GM21381 (cell line): ENCODE measurements around the gene THBD.

ENCODE experiments used
- ATAC-seq: cut with Tn5 transposase; IDR thresholded peaks from one replicate; pipeline ENCODE4 v1.9.1; 2021; ENCODE audit warnings: mild to moderate bottlenecking, moderate library complexity; ENCODE audit not compliant: unreplicated experiment

The THBD gene

GRCh38 chr20:23063581-23063980, 14.1 kb upstream of the THBD start:
- ATAC-seq = no peak

DNA sequence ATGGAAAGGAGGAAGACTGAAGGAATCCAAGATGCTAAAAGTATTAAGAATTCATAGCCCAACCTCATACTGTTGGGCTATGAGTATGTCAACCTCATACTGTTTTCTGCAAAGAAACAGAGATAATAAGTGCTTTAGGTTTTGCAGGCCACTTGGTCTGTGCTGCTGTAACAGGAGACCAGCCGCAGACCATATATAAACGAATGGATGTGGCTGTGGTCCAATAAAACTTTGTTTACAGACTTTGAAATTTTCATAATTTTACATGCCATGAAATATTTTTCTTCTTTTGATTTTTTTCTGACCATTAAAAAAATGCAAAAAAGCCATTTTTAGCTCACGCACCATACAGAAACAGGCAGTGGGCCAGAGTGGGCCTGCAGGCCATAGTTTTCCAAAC, 13.7 kb upstream of the THBD start:
- no peak for ATAC-seq

- no peak for ATAC-seq
Observed at GRCh38 chr20:23062632-23063031, 13.2 kb upstream of the THBD start.

GRCh38 chr20:23061734-23062561, 12.5 kb upstream of the THBD start:
- no peak for ATAC-seq

DNA sequence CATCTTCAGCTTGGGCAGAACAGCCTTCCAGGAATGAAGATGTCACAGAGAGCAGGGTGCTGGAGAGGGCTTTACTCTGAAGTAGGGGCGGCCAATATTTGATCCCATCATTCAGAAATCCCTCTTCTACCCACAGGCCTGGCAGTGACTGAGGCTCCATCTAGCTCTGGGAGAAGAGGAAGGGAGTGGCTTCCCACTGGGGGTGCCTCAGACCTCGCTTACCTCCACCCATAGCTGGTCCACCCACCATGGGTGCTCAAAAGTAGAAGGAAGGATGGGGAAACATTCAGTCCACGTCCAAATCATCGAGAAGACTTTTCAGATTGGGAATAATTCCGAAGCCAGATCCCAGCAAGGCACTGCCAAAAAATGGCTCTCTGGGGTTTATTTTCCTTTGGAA, 11.8 kb upstream of the THBD start:
- no peak for ATAC-seq

- no peak for ATAC-seq
Observed at GRCh38 chr20:23060629-23061028, 11.2 kb upstream of the THBD start.

GRCh38 chr20:23059846-23060245, 10.4 kb upstream of the THBD start:
- no peak for ATAC-seq

- ATAC-seq = no peak
Observed at GRCh38 chr20:23059001-23059400, 9.5 kb upstream of the THBD start.

- no peak for ATAC-seq
Observed at GRCh38 chr20:23058240-23058639, 8.8 kb upstream of the THBD start.

GRCh38 chr20:23052904-23053303, 3.4 kb upstream of the THBD start:
- ATAC-seq = no peak

GRCh38 chr20:23050847-23051627, 1.6 kb upstream of the THBD start:
- no peak for ATAC-seq

GRCh38 chr20:23050076-23050838, 785 bp upstream of the THBD start:
- ATAC-seq = no peak

DNA sequence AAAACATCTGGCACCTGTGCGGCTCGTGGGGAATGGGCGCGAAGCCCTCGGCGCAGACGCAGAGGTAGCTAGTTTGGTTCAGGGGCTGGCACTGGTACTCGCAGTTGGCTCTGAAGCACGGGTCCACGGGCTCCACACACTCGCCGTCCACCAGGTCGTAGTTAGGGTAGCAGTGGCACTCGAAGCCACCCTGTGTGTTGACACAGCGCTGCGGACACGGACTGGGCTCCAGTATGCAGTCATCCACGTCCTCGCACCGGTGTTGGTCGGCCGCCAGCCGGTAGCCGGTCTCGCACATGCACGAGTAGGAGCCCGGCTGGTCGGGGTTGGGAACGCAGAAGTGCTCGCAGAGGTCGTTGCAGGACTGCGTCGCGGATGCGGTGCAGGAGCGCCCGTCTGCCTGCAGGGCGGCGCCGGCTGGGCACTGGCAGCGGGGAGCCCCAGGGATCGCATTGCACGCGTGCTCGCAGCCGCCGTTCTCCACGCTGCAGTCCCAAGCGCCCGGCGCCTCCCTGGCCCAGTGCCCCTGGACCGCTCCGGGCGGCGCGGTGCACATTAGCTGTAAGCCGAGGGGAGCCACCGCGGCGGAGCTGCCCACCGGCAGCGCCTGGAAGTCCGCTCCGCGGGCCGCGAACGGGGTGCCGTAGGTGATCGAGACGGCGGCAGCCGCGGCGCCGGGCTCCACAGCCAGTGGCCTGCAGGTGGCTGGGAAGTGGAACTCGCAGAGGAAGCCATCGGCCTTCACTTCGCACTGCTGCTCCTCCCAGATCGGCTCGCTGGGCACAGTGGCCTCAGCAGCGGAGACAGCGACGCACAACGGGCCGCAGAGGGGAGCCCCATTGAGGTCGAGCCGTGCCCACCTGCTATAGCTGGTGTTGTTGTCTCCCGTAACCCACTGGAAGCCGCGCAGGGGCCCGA, 930 bp downstream of the THBD start:
- no peak for ATAC-seq

DNA sequence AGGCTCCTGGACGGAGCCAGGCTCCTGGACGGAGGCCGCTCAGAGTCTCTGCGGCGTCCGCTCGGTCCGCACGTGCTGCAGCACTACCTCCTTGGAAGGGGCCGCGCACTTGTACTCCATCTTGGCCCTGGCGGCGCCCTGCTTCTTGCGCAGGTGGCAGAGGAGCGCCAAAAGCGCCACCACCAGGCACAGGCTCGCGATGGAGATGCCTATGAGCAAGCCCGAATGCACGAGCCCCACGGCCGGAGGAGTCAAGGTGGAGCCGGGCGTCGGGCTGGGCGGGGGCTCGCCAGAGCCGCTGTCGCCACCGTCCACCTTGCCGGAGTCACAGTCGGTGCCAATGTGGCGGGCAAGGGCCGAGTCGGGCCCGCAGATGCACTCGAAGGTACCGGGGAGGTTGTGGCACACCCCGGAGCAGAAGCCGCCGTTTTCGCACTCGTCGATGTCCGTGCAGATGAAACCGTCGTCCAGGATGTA, 1.7 kb downstream of the THBD start:
- no peak for ATAC-seq

GRCh38 chr20:23047001-23047737, 2.3 kb downstream of the THBD start:
- ATAC-seq = no peak

- no peak for ATAC-seq
Observed at GRCh38 chr20:23046431-23046830, 3.0 kb downstream of the THBD start.

DNA sequence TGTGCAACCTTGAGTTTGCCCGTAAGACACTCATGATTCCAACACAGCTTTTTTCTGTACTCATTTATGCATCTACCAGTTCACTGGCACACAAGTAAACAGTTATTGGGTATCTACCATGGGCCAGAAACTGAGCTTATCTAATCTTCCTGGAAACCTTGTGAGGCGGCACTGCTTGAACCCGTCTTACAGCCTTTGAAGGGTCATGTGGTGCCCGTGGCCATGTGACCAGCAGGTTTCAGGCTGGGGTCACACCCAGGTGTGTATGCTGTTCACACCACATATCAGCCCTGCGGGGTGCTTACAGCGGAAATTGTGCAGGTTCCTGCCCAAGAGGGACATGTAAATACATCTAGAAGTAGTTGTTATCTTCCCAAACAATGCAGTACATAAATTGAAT, 6.1 kb downstream of the THBD start:
- ATAC-seq = no peak

GRCh38 chr20:23042270-23042669, 7.2 kb downstream of the THBD start:
- no peak for ATAC-seq

- no peak for ATAC-seq
Observed at GRCh38 chr20:23039885-23040508, 9.5 kb downstream of the THBD start.
